Keratinocyte (primary cell): ENCODE measurements around the gene GTF3C1.

Source experiments
- CTCF ChIP-seq, 3 experiments: IDR thresholded peaks in 1 of 3; conservative IDR thresholded peaks in 1 of 3; optimal IDR thresholded peaks in 1 of 3; 2 replicates in 2 of 3; 3 replicates in 1 of 3; pipeline versions ENCODE3 to v1.5.1; 2011; ENCODE audit warnings: low read length in 3 of 3, mild to moderate bottlenecking in 3 of 3, moderate library complexity in 2 of 3, control low read depth in 1 of 3, inconsistent platforms in 1 of 3; ENCODE audit not compliant: insufficient read depth in 2 of 3; ENCODE audit errors: extremely low read depth in 1 of 3
- EZH2 ChIP-seq: IDR thresholded peaks from one replicate; pipeline ENCODE4 v1.6.1; 2012; ENCODE audit warnings: inconsistent platforms, mild to moderate bottlenecking, low read length, moderate library complexity

GRCh38 chr16:27543801-27544200 lies 5.9 kb downstream of the GTF3C1 start:
- TF ChIP-seq EZH2 (no peak), CTCF (optimal IDR thresholded peaks at IDR 0.05 in 1 of 3, IDR thresholded peaks at IDR 0.05 in 1 of 3, conservative IDR thresholded peaks at IDR 0.05 in 1 of 3; ENCODE audit: extremely low read depth in 1 of 3, insufficient read depth in 2 of 3, low read length in 3 of 3) (no peak)
